Epithelial cell of prostate (primary cell): ENCODE data around the gene STXBP5.
"Not testable (repeated sequence)": the region's sequence is repeated elsewhere in the genome, so short reads cannot be mapped to it uniquely, and the experiment has no call there.

ENCODE experiments used
- DNase-seq: peaks from one replicate; pipeline ENCODE4 v3.0.0-alpha.2; 2011; ENCODE audit warnings: low read depth, low spot score
- H3K27ac ChIP-seq: fragments of 450-650 bp; 2 replicates; pipeline ENCODE4 v1.5.1; 2017; ENCODE audit warnings: mild to moderate bottlenecking

Gene STXBP5

GRCh38 chr6:147234685-147235084 lies 30.5 kb downstream of the STXBP5 start:
- DNase-seq, result no peak
- no peak overlapping the region for H3K27ac ChIP-seq

- DNase-seq, result no peak
- H3K27ac ChIP-seq, result no peak overlapping the region
These were observed 33.9 kb downstream of the STXBP5 start for GRCh38 chr6:147238164-147238563.

- H3K27ac ChIP-seq, result no peak overlapping the region
- DNase-seq, result no peak
These were observed 34.7 kb downstream of the STXBP5 start for GRCh38 chr6:147238906-147239305.

GRCh38 chr6:147244832-147245231 lies 40.6 kb downstream of the STXBP5 start:
- no peak overlapping the region for H3K27ac ChIP-seq
- DNase-seq, result no peak

- H3K27ac ChIP-seq, result no peak overlapping the region
- DNase-seq, result no peak
These were observed 41.5 kb downstream of the STXBP5 start for GRCh38 chr6:147245693-147246092.

- H3K27ac ChIP-seq, result no peak overlapping the region
- DNase-seq, result no peak
These were observed 42.8 kb downstream of the STXBP5 start for GRCh38 chr6:147246853-147247635.

GRCh38 chr6:147248859-147249258 lies 44.6 kb downstream of the STXBP5 start:
- no peak overlapping the region for H3K27ac ChIP-seq
- no peak for DNase-seq

- no peak for DNase-seq
- H3K27ac ChIP-seq, result no peak overlapping the region
These were observed 46.9 kb downstream of the STXBP5 start for GRCh38 chr6:147251072-147251471.

GRCh38 chr6:147254929-147255473 lies 50.8 kb downstream of the STXBP5 start:
- not testable (repeated sequence) for H3K27ac ChIP-seq, DNase-seq

GRCh38 chr6:147255948-147256674 lies 51.9 kb downstream of the STXBP5 start:
- H3K27ac ChIP-seq, result no peak overlapping the region
- DNase-seq, result no peak

GRCh38 chr6:147257760-147258159 lies 53.5 kb downstream of the STXBP5 start:
- H3K27ac ChIP-seq, result no peak overlapping the region
- no peak for DNase-seq

GRCh38 chr6:147260091-147260490 lies 55.9 kb downstream of the STXBP5 start:
- no peak for DNase-seq

GRCh38 chr6:147262946-147263345 lies 58.7 kb downstream of the STXBP5 start:
- no peak overlapping the region for H3K27ac ChIP-seq
- no peak for DNase-seq

More at GRCh38 chr6:147260091-147260490, 55.9 kb downstream of the STXBP5 start:
- no peak overlapping the region for H3K27ac ChIP-seq

- no peak for DNase-seq
- no peak overlapping the region for H3K27ac ChIP-seq
These were observed 62.6 kb downstream of the STXBP5 start for GRCh38 chr6:147266821-147267220.

GRCh38 chr6:147267658-147268057 lies 63.4 kb downstream of the STXBP5 start:
- H3K27ac ChIP-seq, result no peak overlapping the region

GRCh38 chr6:147268254-147268653 lies 64.0 kb downstream of the STXBP5 start:
- no peak for DNase-seq
- no peak overlapping the region for H3K27ac ChIP-seq

More at GRCh38 chr6:147267658-147268057, 63.4 kb downstream of the STXBP5 start:
- DNase-seq, result no peak

- no peak for DNase-seq
- no peak overlapping the region for H3K27ac ChIP-seq
These were observed 69.8 kb downstream of the STXBP5 start for GRCh38 chr6:147274012-147274411.

GRCh38 chr6:147274776-147275175 lies 70.6 kb downstream of the STXBP5 start:
- DNase-seq, result no peak
- H3K27ac ChIP-seq, result no peak overlapping the region

GRCh38 chr6:147278891-147279290 lies 74.7 kb downstream of the STXBP5 start:
- DNase-seq, result no peak
- H3K27ac ChIP-seq, result no peak overlapping the region

- no peak for DNase-seq
- H3K27ac ChIP-seq, result no peak overlapping the region
These were observed 75.2 kb downstream of the STXBP5 start for GRCh38 chr6:147279427-147279826.

- H3K27ac ChIP-seq, result no peak overlapping the region
- DNase-seq, result no peak
These were observed 77.8 kb downstream of the STXBP5 start for GRCh38 chr6:147281895-147282565.
